Measurements from ENCODE around the gene FBLN2.

FBLN2 gene

GRCh38 chr3:13648060-13649001, 99.4 kb downstream of the FBLN2 start:
- peak; percentile 73 for DNase-seq (ENCODE audit: low spot score)

- DNase-seq (ENCODE audit: low spot score), result peak; percentile 73
Measured at GRCh38 chr3:13650210-13651056, 101.5 kb downstream of the FBLN2 start.

- DNase-seq (ENCODE audit: low spot score), result no peak
Measured at GRCh38 chr3:13651057-13651400, 102.1 kb downstream of the FBLN2 start.

- DNase-seq (ENCODE audit: low spot score), result no peak
Measured at GRCh38 chr3:13651775-13652428, 103.0 kb downstream of the FBLN2 start.

- no peak for DNase-seq (ENCODE audit: low spot score)
Measured at GRCh38 chr3:13652728-13653127, 103.8 kb downstream of the FBLN2 start.

GRCh38 chr3:13653631-13654279, 104.8 kb downstream of the FBLN2 start:
- no peak for DNase-seq (ENCODE audit: low spot score)

- no peak for DNase-seq (ENCODE audit: low spot score)
Measured at GRCh38 chr3:13654330-13655060, 105.6 kb downstream of the FBLN2 start.

GRCh38 chr3:13655061-13655913, 106.4 kb downstream of the FBLN2 start:
- DNase-seq (ENCODE audit: low spot score), result no peak

- DNase-seq (ENCODE audit: low spot score), result no peak
Measured at GRCh38 chr3:13656584-13657301, 107.8 kb downstream of the FBLN2 start.

GRCh38 chr3:13657660-13658435, 108.9 kb downstream of the FBLN2 start:
- DNase-seq (ENCODE audit: low spot score), result peak; percentile 58

- no peak for DNase-seq (ENCODE audit: low spot score)
Measured at GRCh38 chr3:13658681-13659080, 109.8 kb downstream of the FBLN2 start.

GRCh38 chr3:13659221-13659969, 110.5 kb downstream of the FBLN2 start:
- no peak for DNase-seq (ENCODE audit: low spot score)

- DNase-seq (ENCODE audit: low spot score), result no peak
Measured at GRCh38 chr3:13660042-13660874, 111.3 kb downstream of the FBLN2 start.

- DNase-seq (ENCODE audit: low spot score), result no peak
Measured at GRCh38 chr3:13661121-13661520, 112.2 kb downstream of the FBLN2 start.

- DNase-seq (ENCODE audit: low spot score), result no peak
Measured at GRCh38 chr3:13662238-13662847, 113.4 kb downstream of the FBLN2 start.

GRCh38 chr3:13663781-13664535, 115.0 kb downstream of the FBLN2 start:
- no peak for DNase-seq (ENCODE audit: low spot score)
